ENCODE data around the gene DOLPP1. TPM values are rescaled to one million over a fixed set of nuclear protein-coding genes. Genes with fewer than 3 reads are reported as not detected.

Gene DOLPP1
- total and polyA plus RNA-seq, 2 of the 13 experiments (the other 11 are each of a cell fraction or from before 2014, with no cell fraction given) = 21.0 to 34.1 TPM

DNA sequence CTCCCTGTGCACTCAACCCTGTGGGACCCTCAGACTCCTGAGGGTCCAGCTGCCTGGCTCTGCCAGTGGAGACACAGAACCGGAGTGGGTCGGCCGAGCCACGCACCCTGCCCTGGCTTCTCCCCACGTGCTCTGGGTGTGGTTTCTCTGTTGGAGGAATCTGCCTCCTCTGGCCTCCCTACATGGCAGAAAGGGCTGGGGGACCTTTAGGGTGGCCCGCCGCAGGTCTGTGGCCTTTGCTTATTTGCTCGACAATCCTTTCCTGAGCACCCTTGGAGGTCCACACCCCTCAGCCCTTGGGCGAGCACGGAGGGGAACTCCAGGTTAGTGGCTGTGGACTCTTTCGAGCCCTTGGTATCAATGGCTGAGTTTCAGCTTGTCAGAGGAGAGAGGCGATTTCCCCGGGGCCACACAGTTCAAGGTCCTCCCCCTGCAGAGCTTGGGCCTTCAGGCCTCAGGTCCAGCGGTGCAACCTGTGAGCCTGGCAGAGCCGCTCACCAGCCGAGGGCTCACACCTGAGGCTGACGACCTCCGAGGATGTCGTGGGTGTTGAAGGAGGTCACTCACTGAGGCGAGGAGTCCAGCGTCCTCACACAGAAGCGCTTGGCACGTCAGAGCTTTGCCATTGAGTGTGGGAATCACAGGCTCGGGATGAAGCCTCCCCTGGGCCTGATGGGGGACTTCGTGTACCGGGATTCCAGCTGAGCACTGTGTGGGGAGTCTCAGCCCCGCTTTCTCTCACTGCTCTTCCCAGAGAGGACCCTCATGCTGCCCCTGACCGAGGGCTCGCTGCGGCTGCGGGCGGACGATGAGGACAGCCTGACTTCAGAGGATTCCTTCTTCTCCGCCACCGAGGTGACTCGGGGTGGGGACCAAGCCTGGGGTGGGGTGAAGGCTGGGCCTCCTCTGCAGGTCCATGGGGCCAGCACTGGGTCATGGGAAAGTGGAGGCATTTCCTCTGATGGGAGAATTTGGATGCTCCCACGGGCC, 20.8 kb upstream of the DOLPP1 start (continued):
- TF ChIP-seq ZFY (CRISPR knock-in tag; IDR thresholded peaks at IDR 0.05) = peak; percentile 56
- TF ChIP-seq MTA1 (CRISPR knock-in tag; IDR thresholded peaks at IDR 0.05; ENCODE audit: borderline replicate concordance) = 0 out of 2 replicates have a peak, but pooled peaks have one; percentile 32
- peak; percentile 44; the same call in 1 of the 2 replicates for TF ChIP-seq HOXA3 (CRISPR knock-in tag; IDR thresholded peaks at IDR 0.05)
- 0 out of 2 replicates have a peak, but pooled peaks have one; percentile 28 for TF ChIP-seq ESRRA (CRISPR knock-in tag; IDR thresholded peaks at IDR 0.05; ENCODE audit: low read depth)
- TF ChIP-seq, protein P1, sequence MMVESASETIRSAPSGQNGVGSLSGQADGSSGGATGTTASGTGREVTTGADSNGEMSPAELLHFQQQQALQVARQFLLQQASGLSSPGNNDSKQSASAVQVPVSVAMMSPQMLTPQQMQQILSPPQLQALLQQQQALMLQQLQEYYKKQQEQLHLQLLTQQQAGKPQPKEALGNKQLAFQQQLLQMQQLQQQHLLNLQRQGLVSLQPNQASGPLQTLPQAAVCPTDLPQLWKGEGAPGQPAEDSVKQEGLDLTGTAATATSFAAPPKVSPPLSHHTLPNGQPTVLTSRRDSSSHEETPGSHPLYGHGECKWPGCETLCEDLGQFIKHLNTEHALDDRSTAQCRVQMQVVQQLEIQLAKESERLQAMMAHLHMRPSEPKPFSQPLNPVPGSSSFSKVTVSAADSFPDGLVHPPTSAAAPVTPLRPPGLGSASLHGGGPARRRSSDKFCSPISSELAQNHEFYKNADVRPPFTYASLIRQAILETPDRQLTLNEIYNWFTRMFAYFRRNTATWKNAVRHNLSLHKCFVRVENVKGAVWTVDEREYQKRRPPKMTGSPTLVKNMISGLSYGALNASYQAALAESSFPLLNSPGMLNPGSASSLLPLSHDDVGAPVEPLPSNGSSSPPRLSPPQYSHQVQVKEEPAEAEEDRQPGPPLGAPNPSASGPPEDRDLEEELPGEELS (CRISPR knock-in tag; IDR thresholded peaks at IDR 0.05) = no peak
- TF ChIP-seq, protein P2, sequence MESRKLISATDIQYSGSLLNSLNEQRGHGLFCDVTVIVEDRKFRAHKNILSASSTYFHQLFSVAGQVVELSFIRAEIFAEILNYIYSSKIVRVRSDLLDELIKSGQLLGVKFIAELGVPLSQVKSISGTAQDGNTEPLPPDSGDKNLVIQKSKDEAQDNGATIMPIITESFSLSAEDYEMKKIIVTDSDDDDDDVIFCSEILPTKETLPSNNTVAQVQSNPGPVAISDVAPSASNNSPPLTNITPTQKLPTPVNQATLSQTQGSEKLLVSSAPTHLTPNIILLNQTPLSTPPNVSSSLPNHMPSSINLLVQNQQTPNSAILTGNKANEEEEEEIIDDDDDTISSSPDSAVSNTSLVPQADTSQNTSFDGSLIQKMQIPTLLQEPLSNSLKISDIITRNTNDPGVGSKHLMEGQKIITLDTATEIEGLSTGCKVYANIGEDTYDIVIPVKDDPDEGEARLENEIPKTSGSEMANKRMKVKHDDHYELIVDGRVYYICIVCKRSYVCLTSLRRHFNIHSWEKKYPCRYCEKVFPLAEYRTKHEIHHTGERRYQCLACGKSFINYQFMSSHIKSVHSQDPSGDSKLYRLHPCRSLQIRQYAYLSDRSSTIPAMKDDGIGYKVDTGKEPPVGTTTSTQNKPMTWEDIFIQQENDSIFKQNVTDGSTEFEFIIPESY (CRISPR knock-in tag; IDR thresholded peaks at IDR 0.05) = peak; percentile 40; the same call in 1 of the 2 replicates
- TF ChIP-seq FOXO1 (CRISPR knock-in tag; IDR thresholded peaks at IDR 0.05) = no peak
- 0 out of 2 replicates have a peak, but pooled peaks have one; percentile 35 for TF ChIP-seq ZSCAN25 (CRISPR knock-in tag; IDR thresholded peaks at IDR 0.05)
- TF ChIP-seq CCAR2 (optimal IDR thresholded peaks at IDR 0.05; ENCODE audit: low read depth, low read length) = no peak
- TF ChIP-seq, protein P3, sequence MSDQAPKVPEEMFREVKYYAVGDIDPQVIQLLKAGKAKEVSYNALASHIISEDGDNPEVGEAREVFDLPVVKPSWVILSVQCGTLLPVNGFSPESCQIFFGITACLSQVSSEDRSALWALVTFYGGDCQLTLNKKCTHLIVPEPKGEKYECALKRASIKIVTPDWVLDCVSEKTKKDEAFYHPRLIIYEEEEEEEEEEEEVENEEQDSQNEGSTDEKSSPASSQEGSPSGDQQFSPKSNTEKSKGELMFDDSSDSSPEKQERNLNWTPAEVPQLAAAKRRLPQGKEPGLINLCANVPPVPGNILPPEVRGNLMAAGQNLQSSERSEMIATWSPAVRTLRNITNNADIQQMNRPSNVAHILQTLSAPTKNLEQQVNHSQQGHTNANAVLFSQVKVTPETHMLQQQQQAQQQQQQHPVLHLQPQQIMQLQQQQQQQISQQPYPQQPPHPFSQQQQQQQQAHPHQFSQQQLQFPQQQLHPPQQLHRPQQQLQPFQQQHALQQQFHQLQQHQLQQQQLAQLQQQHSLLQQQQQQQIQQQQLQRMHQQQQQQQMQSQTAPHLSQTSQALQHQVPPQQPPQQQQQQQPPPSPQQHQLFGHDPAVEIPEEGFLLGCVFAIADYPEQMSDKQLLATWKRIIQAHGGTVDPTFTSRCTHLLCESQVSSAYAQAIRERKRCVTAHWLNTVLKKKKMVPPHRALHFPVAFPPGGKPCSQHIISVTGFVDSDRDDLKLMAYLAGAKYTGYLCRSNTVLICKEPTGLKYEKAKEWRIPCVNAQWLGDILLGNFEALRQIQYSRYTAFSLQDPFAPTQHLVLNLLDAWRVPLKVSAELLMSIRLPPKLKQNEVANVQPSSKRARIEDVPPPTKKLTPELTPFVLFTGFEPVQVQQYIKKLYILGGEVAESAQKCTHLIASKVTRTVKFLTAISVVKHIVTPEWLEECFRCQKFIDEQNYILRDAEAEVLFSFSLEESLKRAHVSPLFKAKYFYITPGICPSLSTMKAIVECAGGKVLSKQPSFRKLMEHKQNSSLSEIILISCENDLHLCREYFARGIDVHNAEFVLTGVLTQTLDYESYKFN (CRISPR knock-in tag; conservative IDR thresholded peaks at IDR 0.05) = peak; percentile 67
- TF ChIP-seq SKI (IDR thresholded peaks at IDR 0.05; ENCODE audit: partially characterized antibody) = peak; percentile 25
- no peak for TF ChIP-seq TARDBP (CRISPR knock-in tag; IDR thresholded peaks at IDR 0.05)
- TF ChIP-seq BORCS8-MEF2B (CRISPR knock-in tag; IDR thresholded peaks at IDR 0.05) = 0 out of 2 replicates have a peak, but pooled peaks have one; percentile 37

Data from HepG2 (cell line).